ENCODE results near the gene DHX16. TPM values are rescaled to one million over a fixed set of nuclear protein-coding genes. Genes with fewer than 3 reads are reported as not detected.

DHX16 gene
- total and polyA plus RNA-seq, 9 of the 15 experiments (the other 6 are each of a cell fraction or from before 2014, with no cell fraction given) = 14.6 to 66.1 (median 47.5) TPM

GRCh38 chr6:30684386-30685156 lies 11.8 kb upstream of the DHX16 start (continued):
- TF ChIP-seq ZNF384 (IDR thresholded peaks at IDR 0.05; ENCODE audit: low read depth, low read length) = no peak
- no peak for TF ChIP-seq TFE3 (CRISPR knock-in tag; IDR thresholded peaks at IDR 0.05)
- TF ChIP-seq EGR1 (conservative IDR thresholded peaks at IDR 0.05) = no peak
- no peak for TF ChIP-seq CCAR2 (IDR thresholded peaks at IDR 0.05; ENCODE audit: low read depth, low read length)
- TF ChIP-seq ZFP30 (CRISPR knock-in tag; IDR thresholded peaks at IDR 0.05; ENCODE audit: borderline replicate concordance) = no peak
- no peak for TF ChIP-seq ZNF280B (CRISPR knock-in tag; IDR thresholded peaks at IDR 0.05)
- no peak for TF ChIP-seq ARID3A (IDR thresholded peaks at IDR 0.05; ENCODE audit: borderline replicate concordance, low read depth, low read length)
- no peak for TF ChIP-seq HNRNPK (IDR thresholded peaks at IDR 0.05; ENCODE audit: low read depth, low read length, poor library complexity, severe bottlenecking)
- no peak for TF ChIP-seq RBM34 (IDR thresholded peaks at IDR 0.05; ENCODE audit: borderline replicate concordance, insufficient read depth, low read length)
- no peak for TF ChIP-seq DACH1 (IDR thresholded peaks at IDR 0.05; ENCODE audit: partially characterized antibody)
- TF ChIP-seq HINFP (tag; conservative IDR thresholded peaks at IDR 0.05; ENCODE audit: low read depth) = no peak
- TF ChIP-seq HCFC1 (IDR thresholded peaks at IDR 0.05; ENCODE audit: low read depth, low read length) = 0 out of 2 replicates have a peak, but pooled peaks have one; percentile 6
- no peak for TF ChIP-seq ZNF717 (CRISPR knock-in tag; IDR thresholded peaks at IDR 0.05)
- TF ChIP-seq ZNF740 (CRISPR knock-in tag; IDR thresholded peaks at IDR 0.05) = no peak
- no peak for TF ChIP-seq ZNF740 (tag; IDR thresholded peaks at IDR 0.05)
- TF ChIP-seq ESRRA (IDR thresholded peaks at IDR 0.05; ENCODE audit: borderline replicate concordance, low read depth) = no peak
- no peak for TF ChIP-seq HSF4 (CRISPR knock-in tag; IDR thresholded peaks at IDR 0.05; ENCODE audit: borderline replicate concordance)
- TF ChIP-seq GTF2A2 (tag; IDR thresholded peaks at IDR 0.05) = no peak
- no peak for TF ChIP-seq TSC22D4 (tag; IDR thresholded peaks at IDR 0.05)
- TF ChIP-seq PTRF (tag; IDR thresholded peaks at IDR 0.05) = no peak

Measured in K562 (cell line).